DMS114 treated with DMSO at 0.1 percent for 48 hours (cell line): ENCODE measurements around the gene GADL1.

Experiments
- DNase-seq: peaks from one replicate; lab custom pipeline; 2025; ENCODE audit not compliant: unreplicated experiment; lab: John Stamatoyannopoulos, UW

The GADL1 gene

GRCh38 chr3:30698549-30698948 lies 195.9 kb downstream of the GADL1 start:
- DNase-seq: no peak

GRCh38 chr3:30696896-30697295 lies 197.6 kb downstream of the GADL1 start:
- DNase-seq: no peak

GRCh38 chr3:30696403-30696819 lies 198.1 kb downstream of the GADL1 start:
- no peak for DNase-seq

DNA sequence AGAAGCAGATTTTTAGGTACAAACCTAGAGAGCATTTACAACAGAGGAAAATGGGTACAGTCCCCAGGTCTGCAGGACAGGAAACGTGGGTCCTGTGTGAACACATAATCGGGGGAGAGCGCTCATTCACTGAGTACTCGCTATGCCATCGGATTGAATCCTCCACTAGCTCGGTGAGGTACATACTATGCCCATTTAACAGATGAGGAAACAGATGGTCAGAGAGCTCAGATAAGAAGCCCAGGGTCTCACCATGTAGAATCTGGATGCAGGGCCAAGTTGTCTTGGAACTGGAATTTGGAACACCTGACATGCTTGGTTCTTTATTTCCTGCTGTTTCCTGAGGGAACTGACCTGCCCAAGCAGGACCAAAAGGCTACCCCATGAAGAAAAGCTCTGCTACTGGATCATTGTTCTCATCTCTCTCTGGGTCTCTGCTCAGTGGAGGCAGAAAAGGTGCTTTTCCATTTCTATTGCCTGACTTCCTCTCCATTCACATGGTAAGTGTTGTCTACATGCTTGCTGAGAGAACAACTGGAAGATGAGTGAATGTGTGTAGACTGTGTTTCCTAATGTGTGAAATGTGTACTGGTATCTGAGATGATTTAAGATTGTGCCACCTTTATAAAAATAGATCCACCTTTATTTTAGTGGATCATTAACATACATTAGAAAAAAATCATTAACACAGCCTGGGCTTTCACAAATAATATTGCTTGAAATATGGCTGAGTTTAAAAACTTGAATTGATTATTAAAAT lies 199.0 kb downstream of the GADL1 start:
- no peak for DNase-seq

GRCh38 chr3:30694668-30695067 lies 199.8 kb downstream of the GADL1 start:
- DNase-seq: no peak

- DNase-seq: no peak
These were observed 200.3 kb downstream of the GADL1 start for GRCh38 chr3:30694148-30694547.

GRCh38 chr3:30693470-30694120 lies 200.9 kb downstream of the GADL1 start:
- DNase-seq: peak; percentile 42

- DNase-seq: no peak
These were observed 201.8 kb downstream of the GADL1 start for GRCh38 chr3:30692498-30693130.

GRCh38 chr3:30691944-30692343 lies 202.5 kb downstream of the GADL1 start:
- no peak for DNase-seq

DNA sequence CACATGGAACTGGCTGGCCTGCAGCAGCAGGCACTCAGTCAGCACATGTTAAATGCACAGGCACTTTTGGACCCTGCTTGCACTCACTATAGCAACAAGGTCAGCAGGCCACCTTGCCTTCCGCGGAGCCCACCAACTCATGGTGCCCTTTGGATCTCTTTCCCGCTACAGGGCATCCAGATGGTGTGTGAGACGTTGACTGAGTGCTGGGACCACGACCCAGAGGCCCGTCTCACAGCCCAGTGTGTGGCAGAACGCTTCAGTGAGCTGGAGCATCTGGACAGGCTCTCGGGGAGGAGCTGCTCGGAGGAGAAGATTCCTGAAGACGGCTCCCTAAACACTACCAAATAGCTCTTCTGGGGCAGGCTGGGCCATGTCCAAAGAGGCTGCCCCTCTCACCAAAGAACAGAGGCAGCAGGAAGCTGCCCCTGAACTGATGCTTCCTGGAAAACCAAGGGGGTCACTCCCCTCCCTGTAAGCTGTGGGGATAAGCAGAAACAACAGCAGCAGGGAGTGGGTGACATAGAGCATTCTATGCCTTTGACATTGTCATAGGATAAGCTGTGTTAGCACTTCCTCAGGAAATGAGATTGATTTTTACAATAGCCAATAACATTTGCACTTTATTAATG lies 203.1 kb downstream of the GADL1 start:
- no peak for DNase-seq

GRCh38 chr3:30690199-30690598 lies 204.3 kb downstream of the GADL1 start:
- no peak for DNase-seq

DNA sequence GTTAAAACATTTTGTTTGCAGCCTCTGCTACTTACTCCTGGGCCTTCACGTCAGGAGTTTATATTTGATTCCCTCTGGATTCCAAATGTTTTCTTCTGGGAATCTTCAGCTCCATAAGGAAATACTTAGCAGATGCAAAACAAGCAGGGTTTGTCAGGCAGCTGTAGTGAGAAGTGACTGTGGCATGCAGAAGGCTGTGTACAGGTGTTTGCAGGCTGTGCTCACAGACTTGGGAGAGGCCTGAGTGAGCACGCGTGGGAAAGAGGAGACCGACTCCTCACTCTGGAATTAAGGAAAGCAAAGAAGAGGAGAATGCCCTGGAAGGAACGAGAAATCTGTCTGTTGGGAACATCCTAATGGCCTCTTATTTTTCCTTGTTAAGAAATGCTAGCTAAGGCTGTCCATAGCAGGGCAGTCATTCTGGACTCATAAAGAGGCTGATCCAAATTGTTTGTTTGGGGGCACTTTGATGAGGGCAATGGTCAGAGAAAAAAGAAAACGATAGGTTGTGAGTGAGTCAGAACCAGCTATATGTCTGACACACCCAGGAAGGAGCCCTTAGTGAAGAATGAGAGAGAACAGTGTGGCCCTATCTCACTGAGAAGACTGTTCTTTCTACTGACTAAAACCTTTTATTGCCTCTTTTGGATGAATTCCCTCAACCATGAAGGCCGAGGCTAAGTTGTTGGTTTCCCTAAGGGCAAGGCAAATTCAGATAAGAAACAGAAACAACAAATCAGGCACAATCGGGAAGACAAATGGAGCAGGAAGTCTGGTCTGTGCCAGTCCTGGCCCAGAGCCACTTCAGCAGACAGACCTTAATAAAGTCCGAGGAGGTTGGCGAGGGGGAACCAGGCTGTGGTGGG lies 205.5 kb downstream of the GADL1 start:
- no peak for DNase-seq

GRCh38 chr3:30687930-30688570 lies 206.4 kb downstream of the GADL1 start:
- no peak for DNase-seq

- DNase-seq: no peak
These were observed 207.7 kb downstream of the GADL1 start for GRCh38 chr3:30686799-30687198.

DNA sequence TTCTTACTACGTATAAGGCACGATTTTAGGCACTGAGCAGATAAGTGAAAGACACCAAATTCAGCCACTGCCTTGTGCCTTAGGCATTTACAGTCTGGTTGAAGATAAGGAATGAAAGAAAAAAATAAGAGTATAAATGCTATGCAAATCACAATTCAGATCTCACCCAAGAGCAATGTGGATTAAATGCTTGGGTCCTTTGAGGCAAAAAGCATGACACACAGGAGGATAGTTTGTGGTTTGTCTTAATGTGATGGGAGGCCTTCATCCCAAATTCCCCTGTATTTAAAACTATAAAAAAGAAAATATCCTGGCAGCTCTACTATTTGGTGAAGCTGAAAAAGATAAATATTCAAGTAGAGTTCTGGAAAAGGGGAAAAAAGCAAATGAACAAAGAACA lies 208.3 kb downstream of the GADL1 start:
- DNase-seq: no peak

- DNase-seq: no peak
These were observed 209.2 kb downstream of the GADL1 start for GRCh38 chr3:30685267-30685667.

DNA sequence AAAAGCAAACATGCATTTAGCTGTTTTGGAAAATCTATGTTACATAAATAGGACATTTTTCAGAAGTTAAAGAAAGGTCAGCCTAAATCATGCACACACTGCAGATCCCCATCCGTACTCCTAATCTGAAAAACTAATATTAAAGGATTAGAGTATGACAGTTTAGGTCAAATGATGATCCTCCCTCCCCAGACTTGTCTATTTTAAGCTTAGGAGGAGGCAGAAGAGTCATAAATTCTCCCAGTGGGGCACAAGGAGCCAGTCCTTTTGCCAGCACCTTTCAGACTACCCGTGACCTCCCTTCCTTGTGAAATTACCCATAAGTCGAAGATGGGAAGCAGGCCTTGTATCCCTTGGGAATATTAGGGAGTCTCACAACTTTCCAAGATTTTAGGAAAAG lies 210.1 kb downstream of the GADL1 start:
- DNase-seq: no peak

DNA sequence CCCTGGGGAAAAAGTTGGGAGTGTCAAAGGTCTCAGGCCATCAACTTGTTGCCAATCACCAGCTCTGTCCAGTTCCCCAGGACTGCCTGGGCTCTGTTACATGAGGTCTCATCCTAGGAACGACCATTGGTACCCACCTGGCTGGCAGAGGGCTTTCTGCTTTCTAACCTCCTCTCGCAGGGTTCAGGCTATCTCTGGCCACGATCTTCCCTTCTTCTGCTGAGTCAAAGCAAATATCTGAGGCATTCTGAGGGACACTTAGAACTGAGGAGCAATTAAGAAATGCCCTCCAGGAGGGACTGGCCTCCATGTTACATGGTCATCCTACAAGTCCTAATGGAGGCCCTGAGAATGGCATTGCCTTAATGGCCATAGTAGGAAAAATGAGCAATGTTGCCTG lies 210.7 kb downstream of the GADL1 start:
- no peak for DNase-seq

GRCh38 chr3:30682434-30683155 lies 211.9 kb downstream of the GADL1 start:
- no peak for DNase-seq
